HG02610 (cell line): ENCODE data around the gene RNF223.
"Not testable (repeated sequence)": the region's sequence is repeated elsewhere in the genome, so short reads cannot be mapped to it uniquely, and the experiment has no call there.

ENCODE experiments used
- ATAC-seq: cut with Tn5 transposase; IDR thresholded peaks from one replicate; pipeline ENCODE4 v1.9.1; 2021; ENCODE audit warnings: mild to moderate bottlenecking, moderate library complexity; ENCODE audit not compliant: unreplicated experiment

The RNF223 gene

DNA sequence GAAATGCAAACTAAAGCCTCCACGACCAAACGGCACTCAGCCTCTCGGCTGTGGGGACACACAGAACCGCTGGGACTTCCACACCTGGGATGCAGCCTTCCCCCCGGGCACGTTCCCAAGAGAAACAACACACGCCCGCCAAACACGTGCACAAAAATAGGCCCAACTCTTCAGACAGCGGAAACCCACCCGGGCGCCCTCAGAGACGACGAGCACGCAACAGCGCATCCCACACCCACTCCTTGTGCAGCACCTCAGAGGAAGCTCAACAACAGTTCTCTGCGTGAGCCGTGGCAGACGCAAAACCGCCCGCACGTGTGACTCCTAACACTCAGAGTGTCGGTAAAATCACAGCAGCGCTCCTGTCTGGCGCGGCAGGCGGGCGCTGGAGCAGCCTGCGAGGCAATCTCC, 36.5 kb upstream of the RNF223 start:
- ATAC-seq, result no peak

- ATAC-seq, result no peak
These were observed 35.6 kb upstream of the RNF223 start for GRCh38 chr1:1109743-1110142.

DNA sequence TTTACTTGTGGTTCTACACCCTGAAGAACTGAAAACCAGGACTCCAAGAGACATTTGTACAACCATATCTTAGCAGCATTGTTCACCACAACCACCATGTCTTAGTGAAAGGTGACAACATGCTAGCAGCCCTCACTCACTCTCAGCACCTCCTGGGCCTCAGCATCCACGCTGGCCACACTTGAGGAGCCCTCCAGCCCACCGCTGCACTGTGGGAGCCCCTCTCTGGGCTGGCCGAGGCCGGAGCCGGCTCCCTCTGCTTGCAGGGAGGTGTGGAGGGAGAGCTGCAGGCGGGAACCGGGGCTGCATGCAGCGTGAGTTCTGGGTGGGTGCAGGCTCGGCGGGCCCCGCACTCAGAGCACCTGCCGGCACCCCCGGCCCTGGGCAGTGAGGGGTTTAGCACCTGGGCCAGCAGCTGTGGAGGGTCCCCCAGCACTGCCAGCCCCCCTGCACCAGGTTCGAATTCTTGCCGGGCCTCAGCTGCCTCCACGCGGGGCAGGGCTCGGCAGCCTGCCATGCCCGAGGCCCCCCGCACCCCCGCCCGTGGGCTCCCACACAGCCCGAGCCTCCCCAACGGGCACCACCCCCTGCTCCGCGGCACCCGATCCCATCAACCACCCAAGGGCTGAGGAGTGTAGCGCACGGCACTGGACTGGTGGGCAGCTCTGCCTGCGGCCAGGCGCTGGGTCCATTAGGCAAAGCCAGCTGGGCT, 32.6 kb upstream of the RNF223 start:
- no peak for ATAC-seq

- not testable (repeated sequence) for ATAC-seq
These were observed 30.0 kb upstream of the RNF223 start for GRCh38 chr1:1104152-1104551.

DNA sequence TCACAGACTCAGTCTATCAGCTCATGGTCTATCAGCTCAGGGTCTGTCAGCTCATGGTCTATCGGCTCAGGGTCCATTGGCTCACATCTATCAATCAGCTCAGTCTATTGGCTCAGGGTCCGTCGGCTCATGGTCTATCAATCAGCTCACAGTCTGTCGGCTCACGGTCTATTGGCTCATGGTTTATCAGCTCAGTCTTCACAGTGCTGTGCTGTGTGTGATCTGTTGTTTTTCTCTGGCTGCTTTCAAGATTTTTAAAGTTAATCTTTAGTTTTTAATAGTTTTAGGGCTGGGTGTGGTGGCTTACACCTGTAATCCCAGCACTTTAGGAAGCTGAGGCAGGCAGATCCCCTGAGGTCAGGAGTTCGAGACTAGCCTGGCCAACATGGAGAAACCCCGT, 27.4 kb upstream of the RNF223 start:
- ATAC-seq, result no peak

- ATAC-seq, result no peak
These were observed 26.2 kb upstream of the RNF223 start for GRCh38 chr1:1100296-1100695.

DNA sequence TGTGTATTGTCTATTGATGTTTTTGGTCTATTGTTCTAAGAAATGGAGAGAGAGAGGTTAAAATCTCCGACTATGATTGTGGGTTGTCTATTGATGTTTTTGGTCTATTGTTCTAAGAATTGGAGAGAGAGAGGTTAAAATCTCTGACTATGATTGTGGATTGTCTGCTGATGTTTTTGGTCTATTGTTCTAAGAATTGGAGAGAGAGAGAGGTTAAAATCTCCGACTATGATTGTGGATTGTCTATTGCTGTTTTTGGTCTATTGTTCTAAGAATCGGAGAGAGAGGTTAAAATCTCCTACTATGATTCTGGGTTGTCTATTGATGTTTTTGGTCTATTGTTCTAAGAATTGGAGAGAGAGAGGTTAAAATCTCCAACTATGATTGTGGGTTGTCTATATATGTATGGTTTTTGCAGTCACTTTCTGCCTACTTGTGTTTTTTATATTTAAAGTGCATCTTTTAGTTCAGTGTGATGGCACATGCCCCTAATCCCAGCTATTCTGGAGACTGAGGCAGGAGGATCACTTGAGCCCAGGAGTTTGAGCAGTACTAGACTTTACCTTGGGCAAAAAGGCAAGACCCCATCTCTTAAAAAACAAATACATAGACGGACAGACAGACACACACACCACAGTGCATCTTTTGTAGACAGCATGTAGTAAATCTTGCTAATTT, 25.5 kb upstream of the RNF223 start:
- no peak for ATAC-seq

DNA sequence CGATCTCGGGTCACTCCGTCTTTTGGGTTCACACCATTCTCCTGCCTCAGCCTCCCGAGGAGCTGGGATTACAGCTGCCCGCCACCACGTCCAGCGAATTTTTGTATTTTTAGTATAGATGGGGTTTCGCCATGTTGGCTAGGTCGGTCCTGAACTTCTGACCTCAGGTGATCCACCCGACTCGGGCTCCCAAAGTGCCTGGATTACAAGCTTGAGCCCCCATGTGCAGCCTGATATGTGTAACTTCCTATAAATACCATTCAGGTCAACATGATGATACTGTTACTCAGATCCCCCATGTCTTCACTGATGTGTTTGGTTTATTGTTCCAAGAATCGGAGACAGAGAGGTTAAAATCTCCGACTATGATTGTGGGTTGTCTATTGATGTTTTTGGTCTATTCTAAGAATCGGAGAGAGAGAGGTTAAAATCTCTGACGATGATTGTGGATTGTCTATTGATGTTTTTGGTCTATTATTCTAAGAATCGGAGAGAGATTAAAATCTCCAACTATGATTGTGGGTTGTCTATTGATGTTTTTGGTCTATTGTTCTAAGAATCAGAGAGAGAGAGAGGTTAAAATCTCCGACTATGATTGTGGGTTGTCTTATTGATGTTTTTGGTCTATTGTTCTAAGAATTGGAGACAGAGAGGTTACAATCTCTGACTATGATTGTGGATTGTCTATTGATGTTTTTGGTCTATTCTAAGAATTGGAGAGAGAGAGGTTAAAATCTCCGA, 24.7 kb upstream of the RNF223 start:
- no peak for ATAC-seq

GRCh38 chr1:1096136-1096535, 22.0 kb upstream of the RNF223 start:
- ATAC-seq, result not testable (repeated sequence)

DNA sequence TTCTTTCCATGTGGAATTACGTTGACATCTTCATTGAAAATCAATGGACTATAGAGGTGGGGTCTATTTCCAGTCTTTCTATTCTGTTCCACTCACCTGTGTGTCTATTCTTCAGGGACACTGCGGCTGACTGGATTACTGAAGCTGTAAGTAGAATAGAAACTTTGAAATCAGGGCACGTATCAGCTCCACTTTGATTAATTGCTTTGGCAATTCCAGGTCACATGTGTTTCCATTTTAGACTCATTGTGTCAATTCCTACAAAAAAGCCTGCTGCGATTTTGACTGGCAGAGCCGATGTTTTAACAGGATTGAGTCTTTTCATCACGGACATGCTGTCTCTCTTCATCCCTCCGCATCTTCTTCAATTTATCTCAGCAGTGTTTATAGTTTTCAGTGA, 20.9 kb upstream of the RNF223 start:
- ATAC-seq, result no peak

DNA sequence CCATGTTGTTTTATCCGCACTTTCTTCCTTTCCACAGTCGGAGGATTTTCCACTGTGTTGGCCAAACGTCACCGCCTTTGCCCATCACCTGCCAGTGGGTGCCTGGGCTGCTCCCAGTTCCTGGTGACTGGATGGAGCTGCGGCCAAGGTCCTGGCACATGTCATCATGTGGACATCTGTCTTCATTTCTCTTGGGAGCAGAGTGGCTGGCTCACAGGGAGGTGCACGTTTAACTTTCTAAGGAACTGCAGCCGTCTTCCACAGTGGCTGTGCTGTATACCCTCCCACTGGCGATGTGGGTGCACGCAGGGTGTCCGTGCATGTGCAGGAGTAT, 19.5 kb upstream of the RNF223 start:
- ATAC-seq, result no peak

- no peak for ATAC-seq
These were observed 18.9 kb upstream of the RNF223 start for GRCh38 chr1:1092894-1093609.

DNA sequence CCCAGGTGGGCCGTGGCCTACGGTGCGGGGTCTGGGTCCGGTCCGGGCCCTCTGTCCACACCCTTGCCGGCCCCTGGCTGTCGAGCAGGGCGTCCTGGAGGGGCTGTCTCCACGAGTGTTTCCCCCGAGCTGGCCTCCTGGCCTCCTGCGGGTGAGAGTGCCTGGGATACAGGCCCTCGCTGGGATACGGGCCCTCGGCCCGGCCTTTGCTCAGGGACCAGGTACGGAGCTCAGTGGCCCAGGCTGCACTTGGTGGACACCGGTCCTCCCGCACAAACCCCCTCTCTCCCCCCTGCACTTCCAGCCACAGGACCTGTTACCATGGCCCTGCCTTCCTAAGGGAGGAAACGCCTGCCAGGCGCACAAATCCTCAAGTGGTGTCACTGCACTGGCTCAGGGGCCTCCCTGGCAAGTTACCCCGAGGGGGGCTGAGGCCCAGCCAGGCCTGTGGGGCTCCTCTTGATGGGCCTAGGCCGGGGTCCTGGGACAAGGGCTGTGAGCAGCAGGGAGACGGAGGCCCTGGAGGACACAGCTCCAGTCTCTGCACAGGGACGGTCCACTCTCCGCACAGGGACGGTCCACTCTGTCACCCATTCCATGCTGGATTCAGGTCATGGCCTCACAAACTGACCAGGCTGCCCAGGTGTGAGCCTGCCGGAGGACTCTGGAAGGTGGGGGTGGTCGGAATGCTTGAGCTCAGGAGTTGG, 18.2 kb upstream of the RNF223 start:
- ATAC-seq, result no peak

DNA sequence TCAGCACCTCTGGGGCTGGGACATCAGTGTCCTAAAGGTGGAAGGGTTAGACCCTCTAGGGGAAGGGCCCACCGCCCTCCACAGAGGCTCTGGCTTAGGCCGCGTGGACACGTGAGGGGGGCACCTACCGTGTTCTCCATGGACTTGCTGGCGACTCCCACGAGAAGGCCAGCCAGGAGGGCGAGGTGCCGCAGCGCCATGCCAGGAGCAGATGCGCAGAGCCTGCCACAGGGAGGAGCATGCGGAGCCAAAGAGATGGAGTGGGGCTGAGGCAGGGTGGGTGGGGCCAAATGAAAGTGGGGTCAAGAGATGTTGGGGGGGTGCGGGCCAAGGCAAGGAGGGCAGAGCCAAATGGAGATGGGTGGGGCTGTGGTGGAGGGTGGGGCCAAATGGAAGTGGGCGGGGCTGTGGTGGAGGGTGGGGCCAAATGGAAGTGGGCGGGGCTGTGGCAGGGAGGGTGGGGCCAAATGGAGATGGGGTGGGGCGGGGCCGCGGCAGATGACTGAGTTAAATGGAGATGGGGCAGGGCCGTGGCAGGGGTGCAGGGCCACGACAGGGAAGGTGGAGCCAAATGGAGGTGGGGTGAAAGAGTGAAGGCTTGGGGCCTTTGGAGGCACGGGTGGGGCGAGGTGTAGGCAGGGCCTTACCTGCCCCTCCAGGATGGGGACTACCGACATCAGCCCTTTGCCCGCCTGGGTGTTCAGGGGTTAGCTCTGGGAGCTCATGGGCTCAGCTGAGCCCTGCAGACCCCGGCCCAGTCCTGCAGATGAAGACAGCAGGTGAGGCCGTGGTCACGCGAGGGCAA, 17.4 kb upstream of the RNF223 start:
- ATAC-seq, result no peak

DNA sequence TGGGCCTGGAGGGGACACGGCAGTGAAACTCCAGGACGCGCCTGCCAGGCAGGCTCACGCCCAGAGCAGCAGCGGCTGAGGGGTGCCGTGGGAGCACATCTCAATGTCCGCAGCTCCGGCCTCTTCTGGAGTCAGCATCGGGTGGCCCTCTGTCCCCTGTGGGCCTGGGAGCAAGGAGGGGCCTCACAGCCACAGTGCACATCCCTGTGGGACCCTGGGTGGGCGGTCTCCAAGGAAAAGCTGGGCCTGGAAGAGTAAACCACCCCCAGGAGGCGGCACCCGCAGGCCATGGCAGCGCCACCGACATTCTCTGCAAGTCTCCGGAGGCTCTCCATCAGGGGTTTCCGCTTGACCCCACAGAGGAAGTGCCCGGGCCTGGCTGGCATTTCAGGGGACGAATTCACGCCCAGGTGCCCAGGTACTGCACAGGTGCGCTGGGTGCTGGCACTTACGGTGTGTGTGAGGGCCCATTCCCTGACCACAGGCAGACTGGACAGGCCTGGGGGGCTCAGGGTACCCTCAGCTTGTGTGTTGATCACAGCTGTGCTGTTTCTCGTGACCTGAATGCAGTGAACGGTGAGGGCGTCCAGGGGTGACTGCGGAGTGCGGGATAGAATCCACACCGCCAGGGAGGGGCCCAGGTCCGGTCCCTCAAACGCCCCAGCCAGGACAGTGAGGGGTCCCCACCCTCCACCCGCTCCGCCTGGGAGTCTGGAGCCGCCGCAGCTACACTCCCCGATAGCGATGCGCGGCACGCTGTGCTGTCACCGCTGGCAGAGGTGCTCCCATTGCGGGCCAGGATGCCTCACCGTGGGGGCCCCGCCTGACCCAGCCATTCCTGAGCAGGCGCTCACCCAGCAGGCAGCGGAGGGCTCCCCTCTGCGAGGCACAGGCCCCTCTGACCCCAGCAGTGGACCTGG, 16.6 kb upstream of the RNF223 start:
- ATAC-seq, result no peak

DNA sequence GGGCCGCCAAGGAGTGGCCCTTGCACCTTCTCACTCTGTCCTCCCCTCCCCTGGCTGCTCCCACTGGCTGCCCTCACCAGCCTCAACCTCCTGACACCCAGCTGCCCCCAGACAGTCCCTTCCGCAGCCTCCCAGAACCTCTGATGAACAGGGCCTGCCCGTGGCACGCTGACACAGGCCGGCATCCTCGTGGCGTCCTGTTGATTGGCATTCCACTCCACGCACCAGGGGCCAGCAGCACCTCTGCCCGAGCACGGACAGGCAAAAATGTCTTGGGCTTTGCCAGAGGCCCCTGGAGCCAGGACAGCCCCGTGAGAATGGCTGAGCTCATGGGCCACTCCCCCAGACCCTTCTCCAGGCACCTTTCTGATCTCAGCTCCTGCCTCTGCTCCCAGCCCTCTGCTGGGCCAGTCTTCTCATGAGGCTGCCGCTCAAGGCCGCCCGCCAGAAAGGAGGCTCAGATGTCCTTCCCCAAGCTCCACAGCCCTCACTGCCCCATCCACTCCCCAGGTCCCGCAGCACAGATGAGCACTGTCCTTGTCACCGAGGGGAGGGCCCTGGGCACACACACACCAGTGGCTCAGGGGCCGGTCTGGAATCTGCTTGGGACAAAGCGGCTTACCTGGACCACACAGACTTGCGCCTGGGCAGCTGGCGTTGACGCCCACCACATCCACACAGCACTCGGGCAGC, 15.8 kb upstream of the RNF223 start:
- ATAC-seq, result no peak

DNA sequence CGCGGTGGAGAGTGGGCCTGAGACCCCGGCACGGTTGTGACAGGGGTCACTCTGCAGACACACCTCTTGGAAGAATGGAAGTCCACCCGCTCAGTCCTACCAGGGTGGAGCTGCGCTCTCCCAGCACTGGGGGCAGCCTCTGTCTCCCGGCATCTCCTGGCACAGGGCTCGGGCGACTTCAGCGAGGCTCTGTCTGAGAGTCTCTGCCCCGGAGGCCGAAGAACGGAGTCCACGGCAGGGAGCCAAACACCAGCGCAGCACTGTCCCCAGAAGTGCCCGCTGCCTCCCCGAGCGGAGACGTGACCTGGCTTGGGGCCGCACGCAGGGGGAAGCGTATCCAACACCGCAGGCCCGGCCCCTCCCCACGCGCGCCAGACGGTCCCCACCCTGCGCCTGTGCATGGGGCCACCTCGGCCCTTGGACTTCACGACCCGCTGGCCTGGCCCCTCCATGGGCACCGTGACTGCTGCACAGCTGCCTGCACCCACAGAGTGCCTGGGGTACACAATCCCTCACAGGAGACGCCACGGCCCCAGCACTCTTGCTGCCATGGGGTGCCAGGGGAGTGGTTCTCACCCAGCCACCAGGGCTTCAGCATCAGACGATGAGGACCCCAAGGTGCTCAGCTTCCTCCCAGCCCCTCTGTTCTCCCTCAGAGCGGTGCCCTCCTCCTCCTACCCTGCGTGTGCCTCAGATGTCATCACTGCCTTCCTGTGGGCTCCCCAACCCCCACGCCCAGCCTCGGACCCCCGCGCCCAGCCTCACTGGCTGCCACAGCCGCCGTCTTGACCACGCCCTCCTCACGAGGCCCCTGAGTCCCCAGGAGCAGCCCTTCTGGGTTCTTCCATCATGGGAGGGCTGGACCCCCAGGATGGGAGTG, 14.9 kb upstream of the RNF223 start:
- ATAC-seq, result no peak
